CD4-positive, alpha-beta T cell treated with Interleukin-6 at 100 ng/mL for 8 hours (primary cell): ENCODE measurements around the gene SLC8A2.
"Not testable (repeated sequence)": the region's sequence is repeated elsewhere in the genome, so short reads cannot be mapped to it uniquely, and the experiment has no call there.

Experiments used
- DNase-seq: peaks from one replicate; pipeline ENCODE4 v3.0.0-alpha.2; 2020; ENCODE audit warnings: mixed read lengths, low spot score

SLC8A2 gene

GRCh38 chr19:47487551-47488515 is 16.1 kb upstream of the SLC8A2 start:
- no peak for DNase-seq

DNA sequence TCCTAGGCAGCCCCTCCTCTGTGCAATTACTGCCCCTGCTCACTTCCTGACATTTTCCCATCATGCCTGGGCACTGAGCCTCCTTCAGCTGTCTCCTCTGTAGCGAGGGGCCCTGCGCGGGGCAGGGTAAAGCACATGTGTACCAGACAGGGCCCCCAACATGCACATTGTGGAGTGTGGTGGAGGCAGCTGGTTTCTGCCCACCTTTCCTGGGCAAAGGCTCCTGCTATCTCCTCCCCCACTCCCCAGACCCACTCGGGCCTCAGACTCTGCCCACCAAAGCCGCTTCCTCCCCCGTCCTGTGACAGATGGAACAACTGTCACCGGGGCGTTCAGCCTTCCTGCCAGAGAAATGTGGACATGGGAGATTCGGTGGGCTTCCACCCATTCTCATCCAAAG is 15.2 kb upstream of the SLC8A2 start:
- no peak for DNase-seq

GRCh38 chr19:47486220-47486619 is 14.5 kb upstream of the SLC8A2 start:
- DNase-seq = not testable (repeated sequence)

DNA sequence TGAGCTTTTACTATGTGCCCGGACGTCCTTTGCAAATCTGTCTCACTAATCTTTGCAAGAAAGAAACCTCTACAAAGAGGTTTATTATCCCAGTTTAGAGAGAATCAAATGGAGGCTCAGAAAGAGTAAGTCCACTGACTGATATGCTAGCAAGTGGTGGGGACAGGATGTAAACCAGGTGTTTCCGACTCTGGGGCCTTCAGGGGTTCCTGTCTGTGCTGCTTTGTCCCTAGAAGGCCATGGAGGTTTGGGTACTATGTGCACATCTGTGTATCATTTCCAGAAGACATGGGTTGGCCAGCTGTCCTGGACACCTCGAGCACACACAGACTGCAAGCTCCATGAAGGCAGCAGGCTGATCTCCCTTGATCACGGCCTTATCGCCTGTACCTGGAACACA is 13.5 kb upstream of the SLC8A2 start:
- DNase-seq = no peak

DNA sequence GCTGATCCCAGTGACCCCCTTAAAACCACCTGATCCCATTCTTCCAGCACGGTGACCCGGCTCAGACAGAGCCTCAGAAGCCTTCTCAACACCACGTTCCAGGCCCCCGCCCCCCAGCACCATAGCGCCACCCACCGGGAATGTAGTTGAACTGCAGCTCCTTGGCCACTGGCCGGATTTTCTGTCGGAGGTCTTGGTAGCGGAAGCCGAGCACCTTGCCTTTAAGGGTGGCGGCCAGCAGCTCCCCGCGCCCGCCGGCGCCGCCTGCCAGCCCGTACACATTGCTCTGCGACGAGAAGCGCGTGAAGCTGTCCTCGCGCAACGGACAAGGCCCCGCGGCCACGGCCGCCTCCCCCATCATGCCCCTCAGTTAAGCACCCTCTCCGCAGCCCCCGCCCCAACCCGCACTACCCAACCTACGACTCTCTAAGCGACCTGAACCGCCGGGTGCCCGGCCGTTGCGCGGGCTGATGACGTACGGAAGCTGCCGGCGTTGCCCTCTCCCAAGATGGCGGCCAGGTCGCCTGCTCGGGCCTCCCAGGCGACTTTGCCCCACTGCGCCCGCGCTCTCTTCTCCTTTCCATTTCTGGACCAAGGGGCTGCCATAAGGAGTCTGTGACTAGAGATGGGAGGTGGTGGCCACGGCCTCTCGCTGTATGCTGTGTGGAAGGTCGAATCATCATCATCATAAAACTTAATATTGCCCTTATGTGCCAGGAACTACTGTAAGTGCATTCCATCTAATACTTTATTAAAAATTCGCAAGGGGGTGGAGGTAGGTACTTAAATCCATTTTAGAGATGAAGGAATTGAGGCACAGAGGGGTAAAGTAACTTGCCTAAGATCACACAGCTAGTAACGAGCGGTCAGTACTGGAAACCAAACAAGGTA is 12.4 kb upstream of the SLC8A2 start, which contains the start of gene KPTN:
KPTN (minus strand) TSS at position 420 of the 891 bp plus-strand sequence; CDS start at position 361, 59 bp downstream.
- peak; percentile 82 for DNase-seq

DNA sequence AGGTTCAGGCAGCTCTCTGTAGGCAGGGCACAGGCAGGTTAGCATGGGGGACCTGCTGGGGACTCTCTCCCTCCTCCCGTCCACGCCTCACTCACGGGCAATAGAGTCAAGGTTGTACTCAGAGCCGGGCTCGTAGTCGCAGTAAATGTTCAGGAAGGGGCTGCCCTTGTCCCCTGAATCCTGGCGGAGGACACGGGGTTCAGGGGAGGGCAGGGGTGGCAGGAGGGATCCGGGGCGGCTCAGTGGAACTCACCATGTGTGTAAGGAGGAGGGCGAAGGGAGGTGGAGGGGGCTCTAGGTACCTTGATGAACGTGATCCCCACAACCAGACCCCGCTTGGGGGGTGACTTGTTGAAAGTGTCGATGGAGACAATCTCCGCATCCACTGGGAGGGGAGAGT is 11.5 kb upstream of the SLC8A2 start:
- no peak for DNase-seq

DNA sequence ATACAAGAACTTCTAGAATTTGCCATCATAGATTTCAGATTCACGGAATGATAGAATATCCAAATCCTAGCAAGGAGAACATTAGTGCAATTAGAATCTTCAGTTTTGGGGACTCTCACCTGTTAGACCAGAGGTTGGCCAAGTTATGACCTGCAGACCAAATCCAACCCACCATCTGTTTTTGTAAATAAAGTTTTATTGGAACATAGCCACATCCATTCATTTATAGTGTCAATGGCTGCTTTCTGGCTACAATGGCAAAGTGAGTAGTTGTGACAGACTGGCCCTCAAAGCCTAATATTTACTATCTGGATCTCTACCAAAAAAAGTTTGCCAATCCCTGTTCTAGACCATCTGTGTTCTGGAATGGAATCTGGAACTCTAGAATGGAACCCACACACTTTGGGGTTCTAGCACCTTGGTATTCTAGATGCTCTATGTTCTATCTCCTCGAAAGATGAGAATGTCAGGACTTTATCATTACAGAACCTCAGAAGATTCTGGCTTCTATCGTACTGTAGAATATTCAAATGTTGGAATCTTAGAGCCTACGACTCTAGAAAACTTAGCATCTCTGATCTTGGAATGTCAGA is 9.9 kb upstream of the SLC8A2 start:
- DNase-seq = no peak

- no peak for DNase-seq
Observed at GRCh38 chr19:47480658-47481057, 9.0 kb upstream of the SLC8A2 start.

DNA sequence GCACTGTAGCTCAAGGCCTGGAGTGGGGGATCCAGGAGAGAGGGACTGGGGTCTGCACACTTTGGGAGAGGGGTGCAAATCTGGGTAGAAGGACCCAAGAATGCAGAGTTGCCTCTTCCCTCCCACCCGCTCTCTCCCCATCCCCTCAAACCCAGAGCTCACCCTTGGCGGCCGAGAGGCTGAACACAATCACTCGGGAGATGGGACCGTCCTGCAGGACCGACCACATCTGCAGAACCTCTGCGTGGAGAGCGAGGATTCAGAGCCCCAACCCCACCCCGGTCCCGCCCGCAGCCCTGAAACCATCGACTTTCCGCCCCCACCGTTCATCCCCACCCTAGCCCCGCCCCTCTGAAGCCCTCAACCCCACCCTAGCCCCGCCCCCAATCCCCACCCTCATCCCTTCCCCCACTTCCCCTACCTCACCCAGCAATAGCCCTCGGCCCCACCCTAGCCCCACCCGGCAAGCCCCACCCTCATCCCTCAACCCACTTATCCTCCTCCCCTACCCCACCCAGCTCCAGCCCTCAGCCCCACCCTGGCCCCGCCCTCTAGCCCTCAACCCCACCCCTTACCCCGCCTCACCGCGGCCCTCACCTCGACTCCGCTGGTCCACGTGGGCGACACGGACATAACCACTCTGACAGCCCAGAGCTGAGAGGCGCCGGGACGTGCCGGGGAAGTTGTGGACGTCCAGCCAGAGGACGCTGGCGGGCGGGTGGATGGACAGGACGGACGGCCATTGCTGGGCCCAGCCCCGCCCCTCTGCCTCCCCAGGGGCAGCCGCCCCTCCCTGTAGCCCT is 8.2 kb upstream of the SLC8A2 start:
- no peak for DNase-seq

GRCh38 chr19:47476438-47476972 is 4.8 kb upstream of the SLC8A2 start:
- DNase-seq = no peak

DNA sequence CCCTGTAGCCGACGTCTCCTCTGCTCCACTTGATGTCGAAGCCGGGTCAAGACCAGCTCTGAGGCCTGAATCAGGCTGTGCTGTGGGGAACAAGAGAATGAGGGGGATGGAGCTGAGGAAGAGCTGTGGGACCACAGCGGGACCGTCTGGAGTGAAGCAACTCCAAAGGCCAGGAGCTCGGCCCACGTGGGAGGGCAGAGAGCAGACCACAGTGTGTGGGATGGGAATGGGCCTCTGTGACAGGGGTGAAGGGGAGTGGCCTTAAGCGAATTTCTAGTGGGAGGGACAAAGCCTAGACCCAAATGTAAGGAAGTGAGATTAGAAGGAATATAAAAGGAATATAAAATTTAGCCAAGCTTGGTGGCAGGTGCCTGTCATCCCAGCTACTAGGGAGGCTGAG is 3.8 kb upstream of the SLC8A2 start:
- no peak for DNase-seq

DNA sequence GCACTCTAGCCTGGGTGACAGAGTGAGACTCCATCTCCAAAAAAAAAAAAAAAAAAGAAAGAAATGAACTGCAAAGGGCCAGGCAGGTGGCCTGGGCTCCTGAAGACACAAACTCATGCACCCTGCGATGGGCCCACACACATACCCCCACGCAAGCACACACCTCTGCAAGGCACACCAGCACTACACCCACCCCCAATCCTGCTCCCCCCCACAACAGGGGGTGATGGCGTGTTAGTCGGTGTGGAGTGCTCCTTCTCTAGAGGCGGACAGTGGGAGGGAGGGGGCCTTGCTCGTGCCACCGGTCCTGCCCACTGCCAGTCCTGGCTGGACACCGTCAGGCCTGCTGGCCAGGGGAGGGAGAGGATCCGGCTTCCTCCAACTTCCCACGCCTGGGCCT is 1.6 kb upstream of the SLC8A2 start:
- no peak for DNase-seq

- DNase-seq = no peak
Observed at GRCh38 chr19:47471381-47471732, 336 bp downstream of the SLC8A2 start.

DNA sequence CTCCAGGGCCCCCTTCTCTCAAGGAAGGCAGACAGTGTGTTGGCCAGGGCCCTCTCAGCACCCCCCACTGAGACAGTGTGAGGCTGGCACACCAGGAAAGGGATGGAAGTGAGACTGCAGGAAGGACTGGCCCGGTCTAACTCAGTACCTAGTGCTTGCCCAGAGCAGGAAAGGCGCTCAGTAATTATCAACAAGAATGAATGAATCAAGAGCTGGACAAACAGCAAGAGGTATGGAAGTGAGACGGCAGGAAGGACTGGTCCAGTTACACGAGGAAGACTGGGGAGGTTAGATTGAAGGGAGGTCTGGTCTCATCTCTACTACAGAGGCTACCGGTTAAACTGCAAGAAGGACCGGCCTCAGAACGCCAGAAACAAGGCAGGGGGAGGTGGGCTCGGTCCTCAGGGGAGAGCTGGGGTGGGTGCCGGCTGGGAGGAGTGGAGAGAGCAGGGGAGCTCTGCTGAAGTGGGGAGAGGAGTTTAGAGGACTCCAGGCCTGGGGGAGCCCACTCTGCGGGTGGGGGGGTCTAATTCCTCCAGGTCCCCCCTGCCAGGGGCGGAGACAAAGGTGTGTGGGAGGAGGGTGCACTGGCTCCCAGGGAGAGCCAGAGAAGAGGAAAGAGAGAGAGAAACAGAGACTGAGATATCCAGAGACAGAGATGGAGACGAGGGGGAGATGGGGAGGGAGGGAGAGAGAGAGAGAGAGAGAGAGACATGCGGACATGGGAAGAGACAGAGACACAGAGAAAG is 1.1 kb downstream of the SLC8A2 start:
- DNase-seq = no peak

DNA sequence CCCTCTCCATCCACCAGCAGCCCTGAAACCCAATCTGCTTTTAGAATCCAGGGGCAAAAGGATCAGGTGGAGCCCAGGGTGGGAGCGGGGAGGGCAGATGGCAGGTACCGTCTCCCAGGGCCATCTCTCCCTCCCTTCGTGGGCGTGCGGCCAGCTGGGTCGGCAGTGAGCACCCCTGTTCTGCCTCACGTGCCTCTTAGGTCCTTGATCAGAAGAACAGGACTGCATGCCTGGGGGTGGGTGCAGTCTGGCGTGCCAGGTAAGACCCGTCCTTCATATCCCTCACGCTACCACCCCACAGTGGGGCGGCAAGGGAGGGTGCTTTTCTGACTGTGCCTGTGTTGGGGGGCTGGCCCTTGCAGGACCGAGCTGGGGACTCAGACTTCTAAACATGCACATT is 2.0 kb downstream of the SLC8A2 start:
- no peak for DNase-seq

- DNase-seq = no peak
Observed at GRCh38 chr19:47469363-47469700, 2.4 kb downstream of the SLC8A2 start.

GRCh38 chr19:47467914-47468313 is 3.8 kb downstream of the SLC8A2 start:
- DNase-seq = no peak

DNA sequence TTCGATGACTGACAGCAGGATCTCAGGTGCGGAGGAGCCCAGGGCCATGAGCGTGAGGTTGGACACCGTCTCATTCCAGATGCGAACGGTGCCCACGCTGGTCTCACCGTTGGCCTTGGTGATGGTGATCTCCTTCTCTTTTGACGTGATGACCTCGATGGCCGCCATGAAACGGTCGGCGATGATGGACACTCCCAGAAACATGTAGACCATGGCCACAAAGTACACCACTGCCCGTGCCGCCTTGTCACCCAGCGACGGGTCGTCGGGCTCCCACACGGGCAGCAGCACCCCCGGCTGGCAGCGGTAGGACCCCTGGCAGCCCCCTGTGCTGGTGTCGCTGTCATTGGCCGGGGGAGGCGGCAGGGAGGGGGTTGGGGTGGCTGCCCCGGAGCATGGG is 5.7 kb downstream of the SLC8A2 start:
- DNase-seq = no peak

DNA sequence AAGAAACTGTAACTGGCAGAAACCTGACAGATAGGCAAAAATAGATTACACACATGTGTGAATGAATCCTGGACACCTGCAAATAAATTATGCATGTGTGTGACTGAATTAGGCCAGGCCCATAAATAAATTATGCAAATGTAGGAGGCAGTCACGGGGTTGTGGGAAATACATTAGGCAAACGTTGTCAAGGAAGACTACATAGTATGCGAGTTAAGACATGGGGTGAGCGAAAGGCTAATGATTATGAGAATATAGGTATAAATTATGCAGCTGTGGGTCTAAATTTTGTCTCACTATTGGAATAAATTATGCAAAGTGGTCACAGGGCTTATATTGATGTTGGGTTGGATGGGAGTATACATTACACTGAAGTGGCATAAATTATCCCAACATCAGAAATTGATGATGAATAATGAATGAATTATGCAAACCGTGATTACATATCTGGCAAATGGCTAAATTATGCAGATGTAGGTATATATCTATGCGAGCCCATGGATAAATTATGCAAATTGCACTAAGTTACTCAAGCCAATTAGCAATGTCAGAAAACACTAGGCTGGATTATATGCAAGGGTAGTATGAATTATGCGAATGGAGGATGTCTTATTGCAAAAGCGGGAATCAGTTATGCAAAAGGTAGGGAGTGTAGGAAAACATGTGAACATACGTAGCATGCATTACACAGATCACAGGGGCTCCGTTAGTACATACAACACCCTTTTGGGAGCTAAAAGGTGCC is 6.8 kb downstream of the SLC8A2 start:
- DNase-seq = no peak

DNA sequence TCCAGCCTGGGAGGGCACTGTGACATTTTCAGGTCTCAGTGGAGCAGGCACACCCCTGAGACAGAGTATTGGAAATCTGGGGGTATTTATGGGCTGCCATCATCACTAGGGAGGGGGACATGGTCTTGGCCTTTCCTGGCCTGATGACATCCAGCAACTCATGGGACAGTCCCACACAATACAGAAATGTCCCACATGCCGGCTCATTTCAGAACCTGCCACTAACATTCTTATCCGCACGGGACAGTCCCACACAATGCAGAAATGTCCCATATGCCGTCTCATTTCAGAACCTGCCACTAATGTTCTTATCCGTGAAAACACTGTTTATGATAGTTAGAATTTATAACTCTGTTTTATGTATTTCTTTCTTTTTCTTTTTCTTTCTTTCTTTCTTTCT is 9.8 kb downstream of the SLC8A2 start:
- DNase-seq = no peak
